Measurements from ENCODE around the gene CHDH. TPM values are rescaled to one million over a fixed set of nuclear protein-coding genes. Genes with fewer than 3 reads are reported as not detected.

Gene CHDH
- polyA plus RNA-seq, 4 donors, result 7.3 to 10.8 (median 8.5) TPM

DNA sequence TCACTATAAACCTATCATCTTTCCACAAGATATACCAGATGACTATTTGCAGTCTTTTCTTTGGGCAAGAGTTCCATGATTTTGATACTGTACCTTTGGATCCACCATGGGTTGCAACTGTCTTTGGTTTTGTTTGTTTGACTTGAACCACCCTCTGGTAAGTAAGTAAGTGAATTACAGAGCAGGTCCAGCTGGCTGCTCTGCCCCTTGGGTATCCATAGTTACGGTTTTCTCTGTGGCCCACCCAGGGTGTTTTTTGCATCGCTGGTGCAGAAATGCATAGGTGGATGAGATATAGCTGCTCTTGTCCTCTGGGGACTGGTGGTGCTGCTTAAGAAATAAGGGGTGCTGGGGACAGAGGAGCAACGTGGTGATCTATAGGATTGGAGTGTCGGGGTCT is 33.8 kb downstream of the CHDH start:
- no peak for DNase-seq (ENCODE audit: low read depth in 4 of 4, low spot score in 3 of 4)

DNA sequence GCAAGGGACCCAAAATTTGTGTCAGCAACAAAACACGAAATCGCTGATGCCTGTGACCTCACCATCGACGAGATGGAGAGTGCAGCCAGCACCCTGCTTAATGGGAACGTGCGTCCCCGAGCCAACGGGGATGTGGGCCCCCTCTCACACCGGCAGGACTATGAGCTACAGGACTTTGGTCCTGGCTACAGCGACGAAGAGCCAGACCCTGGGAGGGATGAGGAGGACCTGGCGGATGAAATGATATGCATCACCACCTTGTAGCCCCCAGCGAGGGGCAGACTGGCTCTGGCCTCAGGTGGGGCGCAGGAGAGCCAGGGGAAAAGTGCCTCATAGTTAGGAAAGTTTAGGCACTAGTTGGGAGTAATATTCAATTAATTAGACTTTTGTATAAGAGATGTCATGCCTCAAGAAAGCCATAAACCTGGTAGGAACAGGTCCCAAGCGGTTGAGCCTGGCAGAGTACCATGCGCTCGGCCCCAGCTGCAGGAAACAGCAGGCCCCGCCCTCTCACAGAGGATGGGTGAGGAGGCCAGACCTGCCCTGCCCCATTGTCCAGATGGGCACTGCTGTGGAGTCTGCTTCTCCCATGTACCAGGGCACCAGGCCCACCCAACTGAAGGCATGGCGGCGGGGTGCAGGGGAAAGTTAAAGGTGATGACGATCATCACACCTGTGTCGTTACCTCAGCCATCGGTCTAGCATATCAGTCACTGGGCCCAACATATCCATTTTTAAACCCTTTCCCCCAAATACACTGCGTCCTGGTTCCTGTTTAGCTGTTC is 34.9 kb downstream of the CHDH start:
- no peak for DNase-seq (ENCODE audit: low read depth in 4 of 4, low spot score in 3 of 4)

DNA sequence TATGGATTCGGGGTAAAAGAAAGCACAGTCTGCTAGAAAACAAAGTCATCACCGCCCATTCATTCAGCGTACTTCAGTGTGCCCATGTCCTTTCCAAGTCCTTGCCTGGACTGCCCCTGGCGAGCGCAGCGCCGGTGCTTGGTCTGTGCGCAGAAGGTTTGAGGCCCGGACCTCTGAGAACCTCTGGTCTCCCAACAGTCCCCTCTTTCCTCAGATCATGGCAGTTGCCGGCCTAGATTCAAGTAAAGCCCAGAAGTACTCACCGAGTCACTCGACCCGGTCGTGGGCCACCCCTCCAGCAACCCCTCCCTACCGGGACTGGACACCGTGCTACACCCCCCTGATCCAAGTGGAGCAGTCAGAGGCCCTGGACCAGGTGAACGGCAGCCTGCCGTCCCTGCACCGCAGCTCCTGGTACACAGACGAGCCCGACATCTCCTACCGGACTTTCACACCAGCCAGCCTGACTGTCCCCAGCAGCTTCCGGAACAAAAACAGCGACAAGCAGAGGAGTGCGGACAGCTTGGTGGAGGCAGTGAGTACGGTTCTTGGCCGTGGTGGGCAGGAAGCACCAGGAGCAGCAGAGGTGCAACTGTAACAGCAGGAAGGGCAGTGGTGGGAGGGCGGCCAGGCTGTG is 36.3 kb downstream of the CHDH start:
- no peak for DNase-seq (ENCODE audit: low read depth in 4 of 4, low spot score in 3 of 4)

DNA sequence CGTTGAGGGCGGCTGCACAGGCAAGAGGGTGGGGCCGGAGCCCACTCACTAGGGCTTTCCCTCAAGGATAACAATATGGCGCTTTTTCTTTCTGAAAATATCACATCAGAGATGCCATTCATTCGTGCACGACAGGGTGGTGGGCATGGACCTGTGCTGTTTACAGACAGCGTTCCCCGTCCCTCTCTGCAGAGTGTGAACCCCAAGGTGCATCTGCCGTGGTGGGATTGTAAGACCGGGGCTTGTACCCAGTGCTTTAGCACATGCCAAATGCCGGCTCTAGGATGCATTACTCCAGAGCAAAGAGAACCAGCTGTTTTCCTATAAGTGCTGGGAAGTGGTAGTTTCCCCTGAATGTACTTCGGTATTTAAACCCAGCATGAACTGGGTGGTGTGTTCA is 37.0 kb downstream of the CHDH start:
- no peak for DNase-seq (ENCODE audit: low read depth in 4 of 4, low spot score in 3 of 4)

DNA sequence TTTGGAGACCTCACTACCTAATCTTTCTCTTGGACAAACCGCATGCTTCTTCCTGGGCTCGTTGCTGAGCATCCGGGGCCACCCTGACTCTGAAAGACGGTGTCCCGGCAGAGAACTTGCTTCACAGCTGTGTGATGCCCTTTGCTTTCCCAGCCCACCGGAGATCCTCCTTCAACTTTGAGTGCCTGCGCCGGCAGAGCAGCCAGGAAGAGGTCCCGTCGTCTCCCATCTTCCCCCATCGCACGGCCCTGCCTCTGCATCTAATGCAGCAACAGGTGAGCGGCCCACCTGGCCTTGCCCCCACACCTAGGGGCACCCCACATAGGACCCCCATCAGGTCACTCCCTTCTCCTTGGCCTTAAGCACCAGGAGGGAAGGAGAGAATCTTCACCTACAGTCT is 37.7 kb downstream of the CHDH start:
- no peak for DNase-seq (ENCODE audit: low read depth in 4 of 4, low spot score in 3 of 4)

DNA sequence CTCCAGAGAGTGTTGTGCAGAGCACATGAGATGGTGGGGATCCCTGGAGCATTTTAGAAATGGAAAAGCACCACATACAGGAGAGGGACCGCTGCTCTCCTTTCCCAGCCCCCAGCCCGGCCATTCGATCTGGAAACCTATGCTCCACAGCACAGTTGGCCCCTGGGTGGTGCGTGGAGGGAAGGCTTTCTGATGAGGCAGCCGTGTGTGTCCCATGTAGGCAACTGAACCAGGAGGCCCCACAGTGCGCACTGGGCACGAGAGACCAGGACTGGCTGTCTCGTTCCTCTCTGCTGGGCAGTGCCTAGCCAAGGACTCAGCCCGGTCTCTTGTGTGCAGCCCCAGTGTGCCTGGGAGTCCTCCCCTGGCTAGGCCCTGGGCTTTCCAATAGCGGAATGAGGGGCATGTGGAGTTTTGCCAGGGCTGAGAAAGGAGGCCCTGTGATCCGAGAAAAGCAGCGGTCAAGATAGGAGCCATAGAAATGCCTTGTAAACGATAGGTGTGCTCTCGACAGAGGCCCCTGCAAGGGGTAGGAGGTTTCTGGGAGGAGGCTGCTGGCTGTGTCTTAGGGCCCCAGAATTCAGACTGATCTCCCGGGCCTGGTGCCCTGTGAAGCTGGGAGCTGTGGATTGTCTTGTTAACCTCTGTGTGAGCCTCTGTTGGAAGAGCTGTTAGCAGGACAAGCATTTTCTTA is 39.0 kb downstream of the CHDH start:
- no peak for DNase-seq (ENCODE audit: low read depth in 4 of 4, low spot score in 3 of 4)

DNA sequence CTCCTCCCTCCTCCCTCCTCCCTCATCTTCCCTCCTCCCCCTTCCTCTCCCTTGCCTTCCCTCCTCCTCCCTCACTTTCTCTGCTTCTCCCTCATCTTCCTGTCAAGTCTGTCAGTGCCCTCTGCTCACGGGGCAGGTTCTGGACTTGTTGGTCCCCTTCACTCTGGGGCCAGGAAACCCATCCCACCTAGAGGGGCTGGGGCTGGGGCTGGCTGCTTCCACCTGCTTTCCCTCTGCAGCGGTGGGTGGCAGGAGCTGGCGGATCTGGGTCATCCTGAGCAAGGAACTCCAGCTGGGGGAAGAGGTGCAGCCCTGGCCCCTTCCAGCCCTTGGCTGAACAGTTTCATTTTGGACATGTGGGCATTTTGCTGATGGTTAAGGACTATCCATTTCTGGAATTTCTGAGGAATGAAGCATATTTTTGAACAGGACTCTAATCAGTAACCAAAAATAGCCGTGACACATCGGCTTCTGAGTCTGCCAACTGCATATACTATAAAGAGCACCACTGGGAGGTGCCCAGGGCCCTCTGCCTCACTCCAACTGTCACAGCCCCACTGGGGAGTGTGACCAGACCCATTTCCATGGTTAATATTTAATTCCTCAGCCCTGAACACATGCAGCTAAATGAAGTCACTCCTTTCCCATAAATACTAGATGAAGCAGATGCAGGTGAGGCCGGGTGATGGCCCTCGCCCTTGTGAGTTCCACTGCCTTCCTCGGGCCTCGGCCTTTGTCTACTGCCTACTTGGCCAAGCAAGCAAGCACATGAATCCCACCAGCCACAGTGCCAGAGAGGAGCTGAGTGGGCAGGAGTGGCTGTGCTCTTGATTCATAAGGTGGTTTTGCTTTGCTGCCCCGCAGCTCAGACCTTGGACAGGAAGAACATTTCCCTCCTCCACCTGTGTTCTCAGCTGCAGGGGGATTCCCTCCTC is 39.8 kb downstream of the CHDH start:
- peak; percentile 20 to 31 (median 26) for DNase-seq (ENCODE audit: low read depth in 4 of 4, low spot score in 3 of 4)

DNA sequence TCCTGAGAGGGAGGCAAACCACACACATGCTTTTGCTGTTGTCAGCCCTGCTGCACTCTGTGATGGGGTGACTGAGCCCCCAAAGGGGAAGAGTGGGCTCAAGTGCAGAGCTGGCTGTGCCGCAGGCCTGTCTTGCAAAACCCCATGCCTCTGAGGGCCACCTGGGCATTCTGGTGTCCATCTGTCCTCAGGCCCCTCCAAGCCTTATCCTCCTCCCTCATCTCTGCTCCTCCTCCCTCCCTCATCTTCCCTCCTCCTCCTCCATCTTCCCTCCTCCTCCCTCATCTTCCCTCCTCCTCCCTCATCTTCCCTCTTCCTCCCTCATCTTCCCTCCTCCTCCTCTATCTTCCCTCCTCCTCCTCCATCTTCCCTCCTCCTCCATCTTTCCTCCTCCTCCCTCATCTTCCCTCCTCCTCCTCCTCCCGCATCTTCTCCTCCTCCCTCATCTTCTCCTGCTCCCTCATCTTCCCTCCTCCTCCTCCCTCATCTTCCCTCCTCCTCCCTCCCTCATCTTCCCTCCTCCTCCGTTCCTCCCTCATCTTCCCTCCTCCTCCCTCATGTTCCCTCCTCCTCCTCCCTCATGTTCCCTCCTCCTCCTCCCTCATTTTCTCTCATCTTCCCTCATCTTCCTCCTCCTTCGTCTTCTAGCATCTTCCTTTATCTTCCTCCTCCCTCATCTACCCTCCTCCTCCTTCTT is 40.6 kb downstream of the CHDH start:
- no peak for DNase-seq (ENCODE audit: low read depth in 4 of 4, low spot score in 3 of 4)

DNA sequence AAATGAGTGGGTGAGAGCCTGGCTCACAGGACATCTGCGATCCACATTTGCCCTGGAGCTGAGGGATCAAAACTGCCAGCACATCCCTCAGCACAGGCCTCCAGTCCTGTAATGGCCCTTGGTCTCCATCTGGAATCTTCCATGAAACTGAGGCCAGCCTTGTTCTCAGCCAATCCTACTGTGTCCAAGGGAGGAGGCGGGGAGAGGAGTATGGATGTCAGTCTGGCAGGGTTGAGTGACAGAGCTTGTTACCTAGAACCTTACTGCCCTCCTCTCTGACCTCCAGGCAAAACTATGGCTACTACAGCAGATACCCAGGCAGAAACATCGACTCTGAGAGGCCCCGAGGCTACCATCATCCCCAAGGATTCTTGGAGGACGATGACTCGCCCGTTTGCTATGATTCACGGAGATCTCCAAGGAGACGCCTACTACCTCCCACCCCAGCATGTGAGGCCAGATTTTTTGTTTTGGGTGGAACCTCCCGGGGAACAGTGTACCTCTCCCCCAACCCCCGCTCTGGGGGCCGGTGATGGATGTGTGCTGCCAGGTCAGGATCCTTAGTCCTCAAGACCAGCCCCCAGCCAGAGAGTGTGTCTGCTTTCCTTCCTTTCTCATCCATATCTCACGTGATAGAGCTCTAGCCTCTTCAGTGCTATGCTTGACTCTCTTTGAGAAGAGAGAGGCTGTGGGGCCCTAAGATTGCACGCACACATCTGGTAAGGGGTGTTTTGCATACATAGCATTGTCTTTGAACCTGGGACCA is 41.3 kb downstream of the CHDH start:
- DNase-seq (ENCODE audit: low read depth in 4 of 4, low spot score in 3 of 4), result no peak

DNA sequence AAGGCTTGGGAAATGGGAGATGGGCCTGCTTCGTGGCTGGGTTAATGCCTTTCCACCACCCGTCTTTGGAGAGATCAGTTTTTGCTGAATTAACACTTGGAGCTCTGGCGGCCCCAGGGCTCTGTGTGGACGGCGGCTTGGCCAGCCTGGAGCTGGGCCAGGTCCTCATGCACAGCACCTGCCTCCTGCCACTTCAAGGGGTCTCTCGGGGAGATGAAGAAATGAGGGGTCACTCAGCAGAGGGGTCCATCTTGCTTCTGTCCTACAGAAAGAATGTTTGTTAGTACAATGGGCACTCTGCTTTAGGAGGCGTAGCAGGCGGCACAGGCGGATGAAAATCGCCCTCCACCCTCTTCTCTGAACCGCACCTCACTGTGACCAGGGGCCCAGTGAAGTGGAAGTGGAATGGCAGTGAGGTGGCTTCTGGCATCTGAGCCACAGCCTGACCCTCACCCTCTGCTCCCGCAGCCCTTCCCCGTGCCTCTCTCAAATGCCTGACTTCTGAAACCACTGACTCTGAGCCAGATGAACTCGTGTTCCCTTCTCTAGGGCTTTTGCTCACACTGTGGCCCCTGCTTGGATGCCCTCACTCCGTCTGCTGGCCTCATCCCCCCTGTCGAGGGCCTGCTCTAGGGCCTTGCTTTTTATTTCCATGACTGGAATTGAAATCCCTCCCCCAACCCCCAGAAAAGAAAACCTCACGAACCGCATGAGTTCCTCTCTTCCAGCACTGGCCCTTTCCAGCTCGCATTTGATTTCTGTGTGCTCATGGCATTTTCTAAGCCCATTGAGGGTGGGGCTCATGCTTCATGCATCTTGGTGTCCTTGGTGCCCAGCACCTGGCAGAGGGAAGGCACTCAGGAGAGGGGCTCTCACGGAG is 42.2 kb downstream of the CHDH start:
- DNase-seq (ENCODE audit: low read depth in 4 of 4, low spot score in 3 of 4), result no peak

DNA sequence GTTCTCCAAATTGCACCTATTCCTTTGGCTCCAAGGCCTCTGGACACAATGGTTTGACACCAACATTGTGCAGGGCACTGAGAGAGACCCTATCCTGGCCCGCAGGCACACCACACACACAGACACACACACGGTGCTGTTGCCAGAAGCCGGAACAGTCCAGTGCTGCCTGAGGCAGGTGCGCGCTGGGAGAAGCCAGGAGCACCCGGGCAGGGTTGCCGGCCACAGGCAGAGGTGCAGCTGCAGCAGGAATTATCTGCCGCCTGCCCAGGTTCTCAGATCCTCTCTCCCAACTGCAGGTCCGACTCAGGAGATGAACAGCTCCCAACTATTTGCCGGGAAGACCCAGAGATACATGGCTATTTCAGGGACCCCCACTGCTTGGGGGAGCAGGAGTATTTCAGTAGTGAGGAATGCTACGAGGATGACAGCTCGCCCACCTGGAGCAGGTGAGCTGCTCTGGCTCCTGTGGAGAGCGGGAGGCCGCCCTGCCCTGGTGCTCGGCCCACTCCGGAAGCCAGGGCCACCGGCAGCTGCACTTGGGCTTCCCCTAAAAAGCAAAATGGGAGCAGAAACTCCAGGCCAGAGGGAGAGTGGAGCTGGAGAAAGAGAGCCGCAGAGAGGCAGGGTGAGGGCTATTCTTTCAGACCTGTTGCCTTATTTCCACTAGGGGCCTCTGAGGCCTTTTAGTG is 42.9 kb downstream of the CHDH start:
- DNase-seq (ENCODE audit: low read depth in 4 of 4, low spot score in 3 of 4), result no peak

DNA sequence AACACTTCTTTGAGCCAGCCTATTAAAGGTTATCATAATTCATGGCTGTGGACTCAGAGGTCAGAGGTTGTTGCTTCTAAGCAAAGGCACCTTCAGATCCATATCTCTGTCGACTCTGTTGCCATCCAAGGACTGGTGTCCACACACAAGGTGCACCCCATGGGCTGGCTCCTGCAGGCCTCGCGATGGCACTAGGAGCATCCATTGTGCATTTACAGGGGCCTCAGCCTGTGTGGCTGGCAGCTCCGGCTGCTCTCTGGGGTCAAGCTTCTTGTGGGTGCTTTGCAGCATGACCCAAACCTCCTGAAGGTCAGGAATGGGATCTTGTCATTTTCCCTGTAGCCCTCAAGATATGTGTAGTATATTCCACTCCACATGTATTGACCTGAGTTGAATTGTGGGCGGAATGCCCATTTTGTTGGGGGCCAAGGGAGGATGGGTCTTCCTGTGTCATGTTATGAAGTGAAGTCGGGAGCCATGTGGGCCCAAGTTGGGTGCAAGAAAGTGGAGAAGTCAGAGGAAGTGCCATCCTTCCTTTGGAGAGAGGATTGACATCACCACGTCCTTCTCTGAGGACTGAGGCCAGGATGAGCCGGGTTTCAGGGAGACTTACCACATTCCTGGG is 43.9 kb downstream of the CHDH start:
- DNase-seq (ENCODE audit: low read depth in 4 of 4, low spot score in 3 of 4), result no peak

DNA sequence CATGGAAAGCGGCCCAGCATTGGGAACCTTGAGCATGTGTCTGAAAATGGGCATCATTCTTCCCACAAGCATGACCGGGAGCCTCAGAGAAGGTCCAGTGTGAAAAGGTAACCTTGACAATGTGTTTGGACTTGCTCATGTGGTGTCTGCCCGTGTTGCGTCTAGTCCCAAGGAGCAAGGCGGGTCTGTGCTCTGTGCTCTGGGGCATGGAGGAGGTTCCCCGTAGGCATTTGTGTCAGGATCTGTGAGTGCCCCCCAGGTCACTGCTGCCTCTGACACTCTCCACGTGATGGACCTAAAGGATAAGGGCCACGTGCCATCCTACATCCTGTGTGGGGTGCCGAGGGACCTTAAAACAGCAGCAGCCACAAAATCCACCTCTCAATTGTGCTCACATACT is 44.9 kb downstream of the CHDH start:
- DNase-seq (ENCODE audit: low read depth in 4 of 4, low spot score in 3 of 4), result no peak

DNA sequence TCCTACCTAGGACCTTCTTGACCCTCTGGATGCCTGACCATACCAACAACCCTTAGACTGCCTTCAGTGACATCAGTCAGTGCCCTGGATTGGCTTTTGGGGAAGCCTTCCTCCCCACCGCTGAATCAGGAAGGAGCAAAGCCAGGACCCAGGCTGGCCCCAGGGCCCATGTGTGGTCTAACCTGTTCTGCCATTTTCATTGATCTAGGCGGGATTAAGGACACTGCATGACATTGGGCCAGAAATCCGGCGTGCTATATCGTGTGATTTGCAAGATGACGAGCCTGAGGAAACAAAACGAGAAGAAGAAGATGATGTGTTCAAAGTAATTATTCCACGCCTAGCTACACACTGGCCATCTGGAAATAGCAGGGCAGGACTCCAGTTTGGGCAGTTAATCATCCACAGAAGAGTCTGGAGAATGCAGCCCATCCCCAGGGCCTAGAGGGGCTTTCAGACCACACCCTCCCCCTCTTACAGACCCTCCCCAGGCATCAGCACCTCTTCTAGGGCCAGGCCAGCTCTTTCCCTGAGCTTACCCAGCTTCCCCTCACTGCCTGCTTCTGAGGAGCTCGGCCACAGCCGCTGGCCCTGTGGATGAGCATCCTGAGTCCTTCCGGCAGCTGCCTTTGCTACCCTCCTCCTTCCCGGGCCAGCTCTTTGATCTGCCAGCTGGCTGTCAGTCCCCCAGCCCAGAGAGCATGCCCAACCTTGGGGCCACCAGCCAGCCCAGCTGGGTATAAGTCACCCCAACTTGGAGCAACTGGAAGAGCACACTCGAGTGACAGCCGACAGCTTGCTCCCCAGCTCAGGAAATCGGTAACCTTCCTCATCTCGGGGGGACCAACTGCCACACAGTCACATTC is 45.9 kb downstream of the CHDH start:
- DNase-seq (ENCODE audit: low read depth in 4 of 4, low spot score in 3 of 4), result no peak

DNA sequence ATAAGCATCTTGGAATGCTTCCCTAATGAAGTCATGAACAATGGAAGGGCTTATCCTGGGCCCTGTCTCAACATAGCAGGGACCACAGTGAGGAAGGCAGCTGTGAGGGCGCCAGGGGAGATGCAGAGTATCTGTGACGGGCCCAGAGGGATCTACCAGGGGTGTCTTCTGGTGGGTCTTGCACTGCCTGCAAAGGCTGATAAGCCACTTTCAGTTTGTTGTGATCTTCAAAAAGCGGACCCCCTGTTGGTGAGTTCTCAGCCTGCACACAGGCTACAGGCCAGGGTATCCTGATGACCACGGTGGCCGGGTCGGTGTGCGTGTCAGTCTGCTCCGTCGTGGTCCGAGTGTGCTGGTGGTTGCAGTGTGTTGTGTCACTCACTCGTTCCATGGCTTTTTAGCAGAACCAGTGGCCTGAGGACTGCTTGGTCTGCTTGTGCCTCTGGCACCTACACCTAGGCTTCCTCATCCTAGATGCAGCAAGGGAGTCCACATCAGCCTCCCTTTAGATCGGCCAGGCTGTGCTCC is 46.8 kb downstream of the CHDH start:
- DNase-seq (ENCODE audit: low read depth in 4 of 4, low spot score in 3 of 4), result no peak

DNA sequence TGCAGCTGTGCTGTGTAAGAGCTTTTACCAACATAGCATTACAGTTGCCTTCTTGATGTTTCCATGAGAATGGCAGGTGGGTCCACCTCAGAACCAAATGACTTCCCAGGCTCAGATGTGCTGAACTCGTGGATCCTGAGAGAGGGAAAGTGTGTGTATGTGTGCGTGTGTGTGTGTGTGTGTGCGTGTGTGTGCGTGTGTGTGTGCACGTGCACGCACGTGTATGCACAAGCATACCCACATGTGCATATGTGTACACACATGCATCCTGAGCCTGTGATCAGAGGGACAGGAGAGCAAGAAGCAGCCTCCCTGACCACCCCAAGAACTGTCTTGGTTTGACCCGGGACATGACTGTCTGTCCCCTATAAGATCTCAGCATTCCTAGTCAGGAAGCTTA is 48.1 kb downstream of the CHDH start:
- no peak for DNase-seq (ENCODE audit: low read depth in 4 of 4, low spot score in 3 of 4)
